COLO668 (cell line): Measurements from ENCODE around the gene KRT6B.
"Not testable (repeated sequence)": the region's sequence is repeated elsewhere in the genome, so short reads cannot be mapped to it uniquely, and the experiment has no call there.

Source experiments
- DNase-seq: peaks from one replicate; lab custom pipeline; 2025; ENCODE audit not compliant: unreplicated experiment; lab: John Stamatoyannopoulos, UW

Gene KRT6B

DNA sequence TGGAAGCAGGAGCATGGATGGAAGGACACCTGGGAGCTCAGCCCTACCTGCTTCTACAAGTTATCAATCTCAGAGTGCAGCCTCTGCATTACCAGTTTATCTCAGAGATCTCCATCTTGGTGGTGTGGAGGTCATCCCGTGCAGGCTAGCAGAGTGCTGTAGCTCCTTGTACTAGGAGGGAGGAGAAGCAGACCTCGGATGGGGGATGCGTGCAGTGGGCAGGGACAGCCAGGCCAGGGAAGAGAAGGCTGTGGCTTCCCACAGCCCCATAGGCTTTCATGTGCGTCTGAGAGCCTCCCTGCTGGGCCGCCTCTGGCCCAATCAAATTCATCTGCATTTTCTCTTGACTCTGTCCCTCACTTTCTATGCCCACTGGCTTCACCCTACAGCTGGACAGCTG lies 37.0 kb downstream of the KRT6B start:
- DNase-seq: no peak

DNA sequence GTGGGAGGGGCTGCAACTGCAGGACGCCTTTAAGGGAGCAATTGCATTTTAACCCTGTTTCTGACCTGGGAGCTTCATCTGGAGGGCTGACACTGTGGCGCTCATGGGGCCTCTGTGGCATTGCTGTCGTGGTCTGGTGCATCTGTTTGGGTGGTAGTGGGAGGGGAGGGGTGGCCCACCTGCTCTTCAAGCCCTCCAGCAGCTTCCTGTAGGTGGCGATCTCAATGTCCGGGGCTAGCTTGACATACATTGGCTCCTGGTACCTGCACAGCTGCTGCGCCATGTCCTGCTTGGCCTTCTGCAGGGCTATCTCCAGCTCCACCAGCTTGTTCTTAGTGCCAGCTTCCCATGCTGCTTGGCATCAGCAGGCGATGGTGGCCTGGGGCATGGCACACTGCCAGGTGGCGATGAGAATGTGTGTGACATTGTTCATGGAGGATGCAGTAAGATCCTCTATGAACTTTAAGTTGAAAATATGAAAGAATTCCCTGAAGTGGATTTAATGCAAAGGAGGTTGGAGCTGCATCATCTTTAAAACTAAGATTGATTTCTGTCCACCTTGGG lies 38.1 kb downstream of the KRT6B start:
- DNase-seq: no peak

- no peak for DNase-seq
Measured at GRCh38 chr12:52413202-52413601, 38.7 kb downstream of the KRT6B start.

DNA sequence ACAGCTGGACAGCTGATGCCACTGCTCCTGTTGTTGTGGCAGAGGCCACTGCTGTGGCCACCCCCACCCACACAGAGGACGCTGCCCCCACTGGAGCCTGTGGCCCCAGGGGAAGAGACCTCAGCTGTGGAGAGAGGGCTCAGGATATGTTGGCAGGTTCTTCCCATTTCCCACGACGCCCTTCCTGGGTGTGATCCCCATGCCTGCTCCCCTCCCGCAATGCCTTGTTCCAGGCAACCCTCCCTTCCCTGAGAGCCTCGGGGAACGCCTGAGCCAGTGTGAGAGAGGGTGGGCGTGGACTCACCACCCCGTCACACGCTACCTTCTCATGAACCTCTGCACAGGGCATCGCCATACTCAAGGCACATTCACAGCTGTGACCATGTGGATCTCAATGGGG lies 40.1 kb downstream of the KRT6B start:
- DNase-seq: no peak

DNA sequence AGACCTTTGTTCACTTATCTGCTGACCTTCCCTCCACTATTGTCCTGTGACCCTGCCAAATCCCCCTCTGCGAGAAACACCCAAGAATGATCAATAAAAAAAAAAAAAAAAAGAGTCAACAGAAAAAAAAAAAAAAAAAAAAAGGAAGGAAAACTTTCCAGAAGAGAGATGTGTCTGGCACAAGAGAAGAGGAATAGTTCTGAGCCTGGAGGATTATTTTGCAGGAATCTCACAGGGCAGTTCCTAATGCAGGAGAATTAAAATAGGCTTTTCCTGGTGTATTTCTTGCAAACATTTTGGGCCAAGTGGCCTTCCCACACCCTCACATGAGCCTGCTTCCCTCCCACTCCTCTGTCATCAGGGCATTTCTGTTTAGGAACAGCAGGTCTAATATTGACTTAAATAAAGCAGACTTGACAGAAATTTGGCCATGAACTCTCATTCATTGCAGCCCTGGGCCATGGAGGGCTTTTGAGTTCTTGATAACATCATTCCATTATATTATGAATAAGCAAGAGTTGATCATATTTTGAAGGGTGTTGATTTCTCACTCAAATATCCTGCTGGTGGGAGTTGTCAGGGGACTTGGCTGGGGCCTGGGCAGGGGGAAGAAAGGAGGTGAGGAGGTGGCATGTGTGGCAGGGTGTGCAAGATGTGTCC lies 41.2 kb downstream of the KRT6B start:
- not testable (repeated sequence) for DNase-seq

DNA sequence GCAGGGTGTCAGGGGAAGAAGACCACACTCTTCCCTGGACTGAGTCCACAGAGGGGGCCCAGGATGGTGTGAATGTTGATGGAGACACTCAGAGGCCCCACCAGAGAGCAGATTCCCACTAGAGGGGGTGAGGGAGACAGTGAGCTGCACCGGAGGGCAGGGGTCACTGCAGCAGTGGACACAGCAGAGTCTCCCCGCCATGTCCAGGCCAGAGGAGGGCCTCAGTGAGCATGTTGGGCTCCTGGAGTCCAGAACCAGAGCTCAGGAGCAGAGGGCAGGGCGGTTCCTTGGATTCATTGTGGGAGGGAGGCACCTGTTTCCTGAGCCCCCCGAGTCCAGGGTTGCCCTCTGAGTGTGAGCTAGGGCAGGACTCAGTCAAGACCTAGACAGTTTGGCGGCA lies 44.0 kb downstream of the KRT6B start:
- DNase-seq: no peak

GRCh38 chr12:52405922-52406385 lies 46.0 kb downstream of the KRT6B start, which contains the start of gene KRT82:
Gene KRT82 (minus strand): TSS chr12:52406335. CDS start chr12:52406277, 58 bp downstream.
- no peak for DNase-seq

GRCh38 chr12:52404951-52405350 lies 47.0 kb downstream of the KRT6B start:
- DNase-seq: no peak

DNA sequence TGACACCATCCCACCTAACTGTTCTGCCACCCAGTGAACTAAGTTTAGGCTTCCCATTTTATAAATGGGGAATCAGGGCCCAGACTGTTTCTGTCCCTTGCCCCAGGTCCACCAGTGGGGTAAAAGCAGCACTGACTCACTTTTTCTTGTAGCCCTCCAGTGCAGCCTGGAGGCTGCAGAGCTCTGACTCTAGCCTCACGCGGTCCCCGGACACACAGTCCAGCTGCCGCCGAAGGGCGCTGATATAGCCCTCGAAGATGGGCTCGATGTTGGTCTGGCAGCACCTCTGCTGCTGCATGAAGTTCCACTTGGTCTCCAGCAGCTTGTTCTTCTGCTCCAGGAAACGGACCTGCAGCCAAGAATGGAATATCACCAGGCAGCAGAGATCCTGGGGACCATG lies 48.4 kb downstream of the KRT6B start:
- no peak for DNase-seq

- DNase-seq: no peak
Measured at GRCh38 chr12:52402873-52403540, 48.9 kb downstream of the KRT6B start.

DNA sequence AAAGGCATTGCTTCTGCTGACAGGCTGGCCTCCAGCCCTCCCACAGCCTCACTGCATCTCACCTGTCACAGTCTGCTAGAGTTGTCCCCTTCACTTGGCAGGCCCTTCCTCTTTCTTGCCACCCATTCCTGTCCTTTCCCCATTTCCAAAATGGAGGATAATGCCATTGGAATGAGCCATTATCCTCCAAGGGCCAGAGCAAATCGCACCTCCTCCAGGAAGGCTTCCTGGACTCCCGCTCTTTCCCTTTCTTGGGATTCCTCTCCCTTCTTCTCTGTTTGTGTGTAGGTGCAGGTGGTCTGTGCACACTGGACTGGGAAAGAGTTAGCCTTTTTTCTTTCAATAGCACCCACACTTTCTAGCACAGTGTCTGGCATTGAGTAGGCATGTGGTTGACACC lies 49.6 kb downstream of the KRT6B start:
- no peak for DNase-seq

DNA sequence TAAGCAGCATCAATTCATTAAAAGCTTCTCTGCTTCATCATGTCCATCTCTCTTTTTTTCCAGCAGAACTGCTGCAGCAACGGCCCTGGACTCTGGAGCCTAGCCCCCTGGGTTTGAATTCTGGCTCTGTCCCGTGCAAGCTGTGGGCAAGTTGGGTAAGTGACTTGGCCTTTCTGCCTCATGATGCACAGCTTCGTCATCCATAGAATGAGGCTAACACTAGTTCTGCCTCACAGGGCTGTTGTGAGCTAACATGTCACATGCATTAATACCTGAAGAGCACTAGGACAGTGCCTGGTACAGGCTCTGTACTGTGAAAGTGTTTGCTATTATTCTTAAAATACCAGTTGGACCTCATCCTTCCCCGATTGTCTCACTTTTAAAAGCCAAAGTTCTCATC lies 50.0 kb downstream of the KRT6B start:
- DNase-seq: no peak

DNA sequence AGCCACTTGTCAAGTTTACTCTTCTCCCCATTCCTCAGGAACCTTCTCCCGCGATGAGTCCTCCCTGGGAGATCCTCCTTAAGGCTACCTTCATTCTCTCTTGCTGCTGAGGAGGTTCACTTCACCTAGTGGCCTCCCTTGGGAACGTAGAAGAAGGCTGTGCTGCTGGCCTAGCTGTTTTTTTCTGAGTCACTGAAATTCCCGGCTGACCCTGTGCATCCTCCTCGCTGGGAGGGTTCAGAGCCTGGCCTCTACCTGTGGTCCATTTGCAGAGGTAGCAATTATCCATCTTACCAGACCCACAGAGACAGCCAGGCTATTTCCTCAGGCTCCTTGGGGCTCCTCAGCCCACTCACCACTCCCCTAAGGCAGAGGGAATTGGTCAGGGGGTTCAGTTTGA lies 50.4 kb downstream of the KRT6B start:
- DNase-seq: no peak

DNA sequence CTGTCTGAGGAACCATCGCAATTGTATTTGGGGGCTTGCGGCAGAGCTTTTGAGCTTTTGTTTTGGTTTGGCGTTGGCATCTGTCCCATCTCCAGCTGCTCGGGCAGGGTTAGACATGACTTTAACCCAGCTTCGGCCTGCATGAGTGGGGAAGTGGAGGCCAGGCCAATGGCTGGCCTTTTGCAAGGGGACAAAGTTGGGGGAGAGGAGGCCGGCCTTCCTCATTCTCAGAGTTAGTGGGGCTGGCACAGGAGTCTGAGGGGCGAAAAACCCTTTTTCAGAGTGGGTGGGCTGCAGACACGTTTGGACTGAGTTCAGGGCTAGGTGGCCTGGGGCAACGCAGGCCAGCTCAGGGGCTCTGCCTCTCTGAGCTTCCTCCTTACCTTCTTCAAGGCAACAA lies 51.0 kb downstream of the KRT6B start:
- DNase-seq: no peak

GRCh38 chr12:52399756-52400155 lies 52.2 kb downstream of the KRT6B start:
- DNase-seq: no peak

GRCh38 chr12:52398176-52398575 lies 53.8 kb downstream of the KRT6B start:
- DNase-seq: no peak

- no peak for DNase-seq
Measured at GRCh38 chr12:52396656-52397055, 55.3 kb downstream of the KRT6B start.
